Panc1 (cell line): ENCODE results near the gene EYS. TPM values are rescaled to one million over a fixed set of nuclear protein-coding genes. Genes with fewer than 3 reads are reported as not detected.

Experiments used
- ATAC-seq: fragments of 200-7000 bp; cut with Tn5 transposase; 2 replicates; pipeline ENCODE4 v1.9.1; 2020; ENCODE audit warnings: mild to moderate bottlenecking, moderate library complexity
- BruUV-seq: library from RNA; stranded (reverse); fragments of 400-500 nt; replicated peaks from 2 replicates; lab custom pipeline; 2021; lab: Mats Ljungman, UMichigan
- CTCF ChIA-PET: fragments of 300-600 bp; sonication (Branson Sonifier 250); formaldehyde crosslinking; loops from one replicate; lab custom pipeline; 2022; ENCODE audit warnings: antibody characterized with exemption; lab: Charles Lee
- POLR2A ChIA-PET: fragments of 300-600 bp; sonication (Branson Sonifier 250); formaldehyde crosslinking; loops from one replicate; lab custom pipeline; 2022; ENCODE audit warnings: antibody characterized with exemption; lab: Charles Lee
- DNase-seq: peaks from one replicate; pipeline ENCODE4 v3.0.0-alpha.2; 2010; ENCODE audit warnings: low read depth, low spot score
- H3K27ac ChIP-seq: 2 replicates; pipeline ENCODE4 v1.5.1; 2011; ENCODE audit warnings: mild to moderate bottlenecking, low read length, inconsistent platforms
- H3K27me3 ChIP-seq: fragments of 200-500 bp; sonication (Bioruptor generic); 2 replicates; pipeline ENCODE4 v1.6.0; 2014; ENCODE audit warnings: low read length, inconsistent platforms; ENCODE audit not compliant: control insufficient read depth, insufficient read depth
- H3K36me3 ChIP-seq: fragments of 200-500 bp; sonication (Bioruptor generic); 2 replicates; pipeline ENCODE4 v1.5.1; 2014; ENCODE audit warnings: inconsistent platforms, mild to moderate bottlenecking, low read length, moderate library complexity; ENCODE audit not compliant: control insufficient read depth, insufficient read depth
- H3K4me1 ChIP-seq: 2 replicates; pipeline ENCODE4 v1.5.1; 2011; ENCODE audit warnings: inconsistent platforms, mild to moderate bottlenecking, low read length, moderate library complexity; ENCODE audit not compliant: control insufficient read depth, insufficient read depth
- H3K4me3 ChIP-seq, 2 experiments: 2 replicates each; pipeline ENCODE4 v1.5.1; 2011 to 2012; ENCODE audit warnings: low read depth in 2 of 2, low read length in 2 of 2, mild to moderate bottlenecking in 2 of 2, inconsistent platforms in 1 of 2, moderate library complexity in 1 of 2
- H3K9me3 ChIP-seq: fragments of 200-500 bp; sonication (Bioruptor generic); 2 replicates; pipeline ENCODE4 v1.5.1; 2014; ENCODE audit warnings: low read depth, mild to moderate bottlenecking, inconsistent platforms, low read length, moderate library complexity; ENCODE audit not compliant: control insufficient read depth, insufficient read depth
- POLR2AphosphoS5 ChIP-seq: IDR thresholded peaks from 2 replicates; pipeline ENCODE4 v1.6.1; 2012; ENCODE audit warnings: mild to moderate bottlenecking, low read depth, low read length, moderate library complexity
- REST ChIP-seq, 2 experiments: IDR thresholded peaks; 2 replicates each; pipeline ENCODE4 v1.6.1; 2011 to 2012; ENCODE audit warnings: low read depth in 2 of 2, control low read depth in 1 of 2, low read length in 1 of 2, mild to moderate bottlenecking in 1 of 2, moderate library complexity in 1 of 2; ENCODE audit not compliant: insufficient read depth in 1 of 2
- SIN3A ChIP-seq: IDR thresholded peaks from 2 replicates; pipeline ENCODE4 v1.6.1; 2012; ENCODE audit warnings: low read depth, mild to moderate bottlenecking, low read length, moderate library complexity, borderline replicate concordance; ENCODE audit not compliant: insufficient read depth
- TCF7L2 ChIP-seq: IDR thresholded peaks from 2 replicates; pipeline ENCODE4 v1.6.1; 2011; ENCODE audit warnings: mild to moderate bottlenecking, low read depth, low read length, inconsistent platforms
- in situ Hi-C: cut with HindIII; loops from 2 replicates; pipeline ENCODE4 v1.10.0; 2016; ENCODE audit warnings: low sequenced_read_pairs, low pct_unique_long_range_greater_than_20kb
- intact Hi-C: fragments of 100-400 bp; cut with micrococcal nuclease; formaldehyde crosslinking; loops from one replicate; pipeline ENCODE4 v1.10.0; 2022; ENCODE audit not compliant: unreplicated experiment
- total RNA-seq: library from RNA; stranded (reverse); gene quantifications from one replicate; pipeline ENCODE4 v1.2.1, GENCODE V29; 2021; ENCODE audit not compliant: unreplicated experiment
- TF ChIP-seq, protein P1 (sequence below): fragments of 450-650 bp; IDR thresholded peaks from 2 replicates; pipeline ENCODE4 v1.5.1; 2017; ENCODE audit warnings: mild to moderate bottlenecking

The EYS gene
- total RNA-seq, 1 experiment from 2014 or later, result not detected

DNA sequence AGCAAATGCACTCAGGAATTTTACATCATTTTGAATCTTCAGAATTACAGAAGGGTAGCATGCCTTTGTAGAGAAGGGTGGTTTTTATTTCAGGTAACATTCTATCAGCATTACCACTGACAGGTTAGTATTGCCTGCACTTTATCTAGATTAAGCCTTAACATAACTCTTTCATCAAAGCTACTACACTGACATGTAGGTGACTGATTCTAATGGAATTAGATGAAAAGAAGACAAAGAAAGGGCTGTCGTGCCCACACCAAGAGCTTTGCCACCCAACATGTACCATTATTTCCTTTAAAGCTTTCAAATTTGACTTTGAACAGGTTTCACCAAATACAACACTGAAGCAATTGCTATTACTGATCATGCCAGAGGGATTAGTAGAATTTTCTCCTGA, 551.9 kb downstream of the EYS start:
- TF ChIP-seq TCF7L2 (no peak), REST (IDR thresholded peaks at IDR 0.05; ENCODE audit: insufficient read depth in 1 of 2, low read depth in 2 of 2, low read length in 1 of 2) (no peak), SIN3A (no peak), POLR2AphosphoS5 (no peak)
- TF ChIP-seq, protein P1, sequence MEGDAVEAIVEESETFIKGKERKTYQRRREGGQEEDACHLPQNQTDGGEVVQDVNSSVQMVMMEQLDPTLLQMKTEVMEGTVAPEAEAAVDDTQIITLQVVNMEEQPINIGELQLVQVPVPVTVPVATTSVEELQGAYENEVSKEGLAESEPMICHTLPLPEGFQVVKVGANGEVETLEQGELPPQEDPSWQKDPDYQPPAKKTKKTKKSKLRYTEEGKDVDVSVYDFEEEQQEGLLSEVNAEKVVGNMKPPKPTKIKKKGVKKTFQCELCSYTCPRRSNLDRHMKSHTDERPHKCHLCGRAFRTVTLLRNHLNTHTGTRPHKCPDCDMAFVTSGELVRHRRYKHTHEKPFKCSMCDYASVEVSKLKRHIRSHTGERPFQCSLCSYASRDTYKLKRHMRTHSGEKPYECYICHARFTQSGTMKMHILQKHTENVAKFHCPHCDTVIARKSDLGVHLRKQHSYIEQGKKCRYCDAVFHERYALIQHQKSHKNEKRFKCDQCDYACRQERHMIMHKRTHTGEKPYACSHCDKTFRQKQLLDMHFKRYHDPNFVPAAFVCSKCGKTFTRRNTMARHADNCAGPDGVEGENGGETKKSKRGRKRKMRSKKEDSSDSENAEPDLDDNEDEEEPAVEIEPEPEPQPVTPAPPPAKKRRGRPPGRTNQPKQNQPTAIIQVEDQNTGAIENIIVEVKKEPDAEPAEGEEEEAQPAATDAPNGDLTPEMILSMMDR, result no peak
- no peak overlapping the region for H3K27ac ChIP-seq
- no peak for DNase-seq
- BruUV-seq, result no TSS peak
- H3K4me3 ChIP-seq, result no peak overlapping the region
- no peaks in the 10 kb centered on the region for H3K36me3 ChIP-seq
- H3K4me1 ChIP-seq, result no peaks in the 10 kb centered on the region
- ChIA-PET POLR2A (no interaction called here), CTCF (no interaction called here)
- H3K9me3 ChIP-seq, result peaks cover 4% of the 10 kb centered on the region; the same call in 1 of the 2 replicates
- ATAC-seq, result no peak
- in situ Hi-C loops, result no loop called here
- intact Hi-C loops, result no loop called here
- no peaks in the 10 kb centered on the region for H3K27me3 ChIP-seq

- no peak for DNase-seq
- POLR2A ChIA-PET, result no interaction called here
- H3K27me3 ChIP-seq, result no peaks in the 10 kb centered on the region
- no peak overlapping the region for H3K27ac ChIP-seq
- no peaks in the 10 kb centered on the region for H3K36me3 ChIP-seq
- TF ChIP-seq, protein P1, result no peak
- TF ChIP-seq TCF7L2 (no peak), SIN3A (no peak), REST (IDR thresholded peaks at IDR 0.05; ENCODE audit: insufficient read depth in 1 of 2, low read depth in 2 of 2, low read length in 1 of 2) (no peak), POLR2AphosphoS5 (no peak)
- no peaks in the 10 kb centered on the region for H3K4me1 ChIP-seq
- H3K4me3 ChIP-seq, result no peak overlapping the region
- ATAC-seq, result no peak
- no TSS peak for BruUV-seq
- in situ Hi-C loops (no loop called here), intact Hi-C loops (no loop called here)
- H3K9me3 ChIP-seq, result peaks cover 9% of the 10 kb centered on the region
- CTCF ChIA-PET, result no interaction called here
Measured at GRCh38 chr6:65149841-65150240, 557.2 kb downstream of the EYS start.
